ENCODE data around the gene LIMS2. TPM values are rescaled to one million over a fixed set of nuclear protein-coding genes. Genes with fewer than 3 reads are reported as not detected.

Gene LIMS2
- polyA plus RNA-seq, 1 donor (not counting 4 experiments of a cell fraction or from before 2014, with no cell fraction given) = not detected

GRCh38 chr2:127683757-127684156, 8.4 kb upstream of the LIMS2 start:
- dilution Hi-C loops (cut with MboI; ENCODE audit: extremely low pct_ligation_motif_present, low sequenced_read_pairs) = loop anchor here (25.0 kb wide), 1 partner anchor 96 kb away; no protein-coding TSS in a partner anchor

GRCh38 chr2:127683056-127683455, 7.7 kb upstream of the LIMS2 start:
- DNase-seq (ENCODE audit: low read depth, low spot score) (no peak), FAIRE-seq (no peak)
- Histone ChIP-seq H3K36me3 (ENCODE audit: control insufficient read depth in 2 of 2, extremely low read depth in 1 of 2, insufficient read depth in 2 of 2, low read length in 2 of 2) (no peaks in the 10 kb centered on the region), H4K20me1 (ENCODE audit: control insufficient read depth, extremely low read depth, insufficient read depth, low read length) (no peaks in the 10 kb centered on the region), H3K27me3 (ENCODE audit: control insufficient read depth, extremely low read depth, insufficient read depth, low read length) (peaks cover 19% of the 10 kb centered on the region), H3K79me2 (ENCODE audit: control insufficient read depth, insufficient read depth, low read length) (no peaks in the 10 kb centered on the region), H3K4me3 (ENCODE audit: control insufficient read depth in 2 of 3, extremely low read depth in 1 of 3, insufficient read depth in 2 of 3, low read depth in 1 of 3, low read length in 3 of 3) (no peak overlapping the region), H3K4me2 (ENCODE audit: control insufficient read depth, extremely low read depth, insufficient read depth, low read depth, low read length) (no peak overlapping the region), H2AFZ (ENCODE audit: control insufficient read depth, low read length) (no peak overlapping the region), H3K4me1 (ENCODE audit: control insufficient read depth, extremely low read depth, insufficient read depth, low read length) (no peaks in the 10 kb centered on the region), H3K27ac (ENCODE audit: control insufficient read depth, insufficient read depth, low read length) (no peak overlapping the region), H3K9ac (ENCODE audit: control insufficient read depth, extremely low read depth, insufficient read depth, low read length) (no peak overlapping the region), H3K9me1 (ENCODE audit: control insufficient read depth, extremely low read depth, insufficient read depth, low read length) (no peaks in the 10 kb centered on the region), H3K9me3 (ENCODE audit: control insufficient read depth, low read depth, low read length) (no peaks in the 10 kb centered on the region)
- dilution Hi-C loops (cut with MboI; ENCODE audit: extremely low pct_ligation_motif_present, low sequenced_read_pairs) = loop anchor here (25.0 kb wide), 1 partner anchor 96 kb away; no protein-coding TSS in a partner anchor
- TF ChIP-seq CTCF (optimal IDR thresholded peaks at IDR 0.05 in 1 of 3, IDR thresholded peaks at IDR 0.05 in 1 of 3, conservative IDR thresholded peaks at IDR 0.05 in 1 of 3; ENCODE audit: extremely low read depth in 1 of 3, insufficient read depth in 2 of 3, low read length in 3 of 3) = no peak
- TF ChIP-seq EZH2 (IDR thresholded peaks at IDR 0.05; ENCODE audit: low read length) = no peak

More at GRCh38 chr2:127683757-127684156, 8.4 kb upstream of the LIMS2 start:
- no peaks in the 10 kb centered on the region for H3K36me3 ChIP-seq (ENCODE audit: control insufficient read depth in 2 of 2, extremely low read depth in 1 of 2, insufficient read depth in 2 of 2, low read length in 2 of 2)
- peaks cover 13% of the 10 kb centered on the region for H3K27me3 ChIP-seq (ENCODE audit: control insufficient read depth, extremely low read depth, insufficient read depth, low read length)
- no peak overlapping the region for H2AFZ ChIP-seq (ENCODE audit: control insufficient read depth, low read length)
- H3K4me1 ChIP-seq (ENCODE audit: control insufficient read depth, extremely low read depth, insufficient read depth, low read length) = no peaks in the 10 kb centered on the region
- no peak overlapping the region for H3K4me2 ChIP-seq (ENCODE audit: control insufficient read depth, extremely low read depth, insufficient read depth, low read depth, low read length)
- H3K9me3 ChIP-seq (ENCODE audit: control insufficient read depth, low read depth, low read length) = peaks cover under 1% of the 10 kb centered on the region
- no peak overlapping the region for H3K27ac ChIP-seq (ENCODE audit: control insufficient read depth, insufficient read depth, low read length)
- DNase-seq (ENCODE audit: low read depth, low spot score) (no peak), FAIRE-seq (no peak)
- no peaks in the 10 kb centered on the region for H3K79me2 ChIP-seq (ENCODE audit: control insufficient read depth, insufficient read depth, low read length)
- H3K4me3 ChIP-seq (ENCODE audit: control insufficient read depth in 2 of 3, extremely low read depth in 1 of 3, insufficient read depth in 2 of 3, low read depth in 1 of 3, low read length in 3 of 3) = no peak overlapping the region
- no peaks in the 10 kb centered on the region for H4K20me1 ChIP-seq (ENCODE audit: control insufficient read depth, extremely low read depth, insufficient read depth, low read length)
- H3K9ac ChIP-seq (ENCODE audit: control insufficient read depth, extremely low read depth, insufficient read depth, low read length) = no peak overlapping the region
- H3K9me1 ChIP-seq (ENCODE audit: control insufficient read depth, extremely low read depth, insufficient read depth, low read length) = no peaks in the 10 kb centered on the region
- no peak for TF ChIP-seq CTCF (optimal IDR thresholded peaks at IDR 0.05 in 1 of 3, IDR thresholded peaks at IDR 0.05 in 1 of 3, conservative IDR thresholded peaks at IDR 0.05 in 1 of 3; ENCODE audit: extremely low read depth in 1 of 3, insufficient read depth in 2 of 3, low read length in 3 of 3)
- no peak for TF ChIP-seq EZH2 (IDR thresholded peaks at IDR 0.05; ENCODE audit: low read length)
